Caco-2 (cell line): ENCODE measurements around the gene FBXO10. TPM values are rescaled to one million over a fixed set of nuclear protein-coding genes. Genes with fewer than 3 reads are reported as not detected.

Source experiments
- BruUV-seq: library from RNA; stranded (reverse); fragments of 400-500 nt; replicated peaks from 2 replicates; lab custom pipeline; 2021; lab: Mats Ljungman, UMichigan
- CTCF ChIA-PET: fragments of 300-600 bp; sonication (Branson Sonifier 250); formaldehyde crosslinking; loops from one replicate; lab custom pipeline; 2022; ENCODE audit warnings: antibody characterized with exemption; lab: Charles Lee
- POLR2A ChIA-PET: fragments of 300-600 bp; sonication (Branson Sonifier 250); formaldehyde crosslinking; loops from one replicate; lab custom pipeline; 2022; ENCODE audit warnings: antibody characterized with exemption; lab: Charles Lee
- DNase-seq, 2 experiments: peaks; one replicate each; pipeline versions ENCODE4 v3.0.0 to v3.0.0-alpha.2; 2020 to 2022
- H3K27me3 ChIP-seq: replicated peaks from 2 replicates; pipeline ENCODE4 v1.6.0; 2011; ENCODE audit warnings: low read length; ENCODE audit not compliant: control insufficient read depth, insufficient read depth
- H3K36me3 ChIP-seq: 2 replicates; pipeline ENCODE4 v1.5.1; 2011; ENCODE audit warnings: low read length; ENCODE audit not compliant: control insufficient read depth, insufficient read depth
- H3K4me1 ChIP-seq: fragments of 250-450 bp; sonication (Bioruptor Pico); 2 replicates; pipeline ENCODE4 v1.5.1; 2020; ENCODE audit warnings: mild to moderate bottlenecking
- H3K4me3 ChIP-seq: 2 replicates; pipeline ENCODE4 v1.5.1; 2011; ENCODE audit warnings: low read depth, mild to moderate bottlenecking, control low read depth, low read length
- H3K9me3 ChIP-seq: fragments of 250-450 bp; sonication (Bioruptor Pico); 2 replicates; pipeline ENCODE4 v1.5.1; 2020; ENCODE audit warnings: mild to moderate bottlenecking, moderate library complexity
- H3K27ac Mint-ChIP-seq: one replicate; pipeline ENCODE4 v1.8.0; 2022; ENCODE audit warnings: mixed read lengths; ENCODE audit not compliant: unreplicated experiment
- H3K27me3 Mint-ChIP-seq: one replicate; pipeline ENCODE4 v1.8.0; 2022; ENCODE audit warnings: mixed read lengths; ENCODE audit not compliant: insufficient read depth, unreplicated experiment
- H3K36me3 Mint-ChIP-seq: one replicate; pipeline ENCODE4 v1.8.0; 2022; ENCODE audit warnings: mild to moderate bottlenecking, mixed read lengths; ENCODE audit not compliant: insufficient read depth, unreplicated experiment
- H3K4me1 Mint-ChIP-seq: one replicate; pipeline ENCODE4 v1.8.0; 2022; ENCODE audit warnings: low read depth, mixed read lengths; ENCODE audit not compliant: unreplicated experiment
- H3K4me3 Mint-ChIP-seq: one replicate; pipeline ENCODE4 v1.8.0; 2022; ENCODE audit warnings: mild to moderate bottlenecking, moderate library complexity, mixed read lengths; ENCODE audit not compliant: unreplicated experiment
- H3K9me3 Mint-ChIP-seq: one replicate; pipeline ENCODE4 v1.8.0; 2022; ENCODE audit warnings: mixed read lengths; ENCODE audit not compliant: unreplicated experiment
- CTCF ChIP-seq, 2 experiments: fragments of 200-600 bp in 1 of 2; IDR thresholded peaks; 1 replicate in 1 of 2; 2 replicates in 1 of 2; pipeline versions ENCODE4 v1.5.1 to v1.8.0; 2011 to 2022; ENCODE audit warnings: antibody characterized with exemption in 1 of 2, control low read depth in 1 of 2, inconsistent platforms in 1 of 2, low read depth in 1 of 2, low read length in 1 of 2, mild to moderate bottlenecking in 1 of 2, moderate library complexity in 1 of 2; ENCODE audit not compliant: insufficient read depth in 1 of 2, severe bottlenecking in 1 of 2, unreplicated experiment in 1 of 2
- intact Hi-C: fragments of 100-400 bp; cut with micrococcal nuclease; formaldehyde crosslinking; loops from one replicate; pipeline ENCODE4 v1.10.0; 2022; ENCODE audit not compliant: unreplicated experiment
- total RNA-seq: library from RNA; stranded (reverse); gene quantifications from 2 replicates; pipeline ENCODE4 v1.2.3, GENCODE V29; 2022

The FBXO10 gene
- total RNA-seq, 1 experiment from 2014 or later: 6.9 TPM

DNA sequence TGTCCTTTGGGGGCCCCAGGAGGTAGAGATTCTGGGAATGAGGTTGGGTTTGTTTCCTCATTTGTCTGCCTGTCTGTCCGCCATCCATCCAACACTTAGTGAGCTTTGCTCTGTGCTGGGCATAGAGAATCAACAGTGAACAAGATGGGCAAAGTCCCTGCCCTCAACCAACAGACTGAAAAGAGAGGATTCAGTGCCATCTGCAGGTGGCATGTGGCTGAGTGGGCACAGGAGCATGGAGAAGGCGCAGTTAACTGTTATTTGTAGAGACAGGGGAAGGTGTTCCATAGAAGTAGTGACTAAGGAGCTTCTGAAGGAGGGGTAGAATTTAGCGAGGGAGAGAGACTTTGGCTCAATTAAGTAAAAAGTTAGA is 67.4 kb downstream of the FBXO10 start:
- TF ChIP-seq CTCF (IDR thresholded peaks at IDR 0.05; ENCODE audit: insufficient read depth in 1 of 2, low read depth in 1 of 2, low read length in 1 of 2, severe bottlenecking in 1 of 2, unreplicated experiment in 1 of 2): no peak
- Histone ChIP-seq H3K36me3 (no peaks in the 10 kb centered on the region; the same call in 1 of the 2 replicates), H3K4me3 (no peak overlapping the region), H3K27me3 (no peaks in the 10 kb centered on the region), H3K9me3 (no peaks in the 10 kb centered on the region), H3K4me1 (no peaks in the 10 kb centered on the region)
- Mint-ChIP-seq H3K27me3 (no peaks in the 10 kb centered on the region), H3K4me3 (no peak overlapping the region), H3K9me3 (no peaks in the 10 kb centered on the region), H3K36me3 (peaks cover 7% of the 10 kb centered on the region), H3K4me1 (no peaks in the 10 kb centered on the region), H3K27ac (no peak overlapping the region)
- ChIA-PET CTCF (interaction anchor here (1.4 kb wide), 1 partner anchor 23 kb away, joined by 3 read pairs; the partner anchor contains the start of gene POLR1E), POLR2A (no interaction called here)
- BruUV-seq: no TSS peak
- intact Hi-C loops: no loop called here
- no peak for DNase-seq

- ChIA-PET CTCF (interaction anchor here (1.4 kb wide), 1 partner anchor 23 kb away, joined by 3 read pairs; the partner anchor contains the start of gene POLR1E), POLR2A (no interaction called here)
- DNase-seq: no peak
- Histone ChIP-seq H3K36me3 (no peaks in the 10 kb centered on the region; the same call in 1 of the 2 replicates), H3K27me3 (no peaks in the 10 kb centered on the region), H3K4me3 (no peak overlapping the region), H3K9me3 (no peaks in the 10 kb centered on the region), H3K4me1 (no peaks in the 10 kb centered on the region)
- H3K9me3 Mint-ChIP-seq: no peaks in the 10 kb centered on the region
- H3K36me3 Mint-ChIP-seq: peaks cover 13% of the 10 kb centered on the region
- no peaks in the 10 kb centered on the region for H3K27me3 Mint-ChIP-seq
- intact Hi-C loops: no loop called here
- no peaks in the 10 kb centered on the region for H3K4me1 Mint-ChIP-seq
- H3K27ac Mint-ChIP-seq: no peak overlapping the region
- no peak overlapping the region for H3K4me3 Mint-ChIP-seq
- no TSS peak for BruUV-seq
- TF ChIP-seq CTCF (IDR thresholded peaks at IDR 0.05; ENCODE audit: insufficient read depth in 1 of 2, low read depth in 1 of 2, low read length in 1 of 2, severe bottlenecking in 1 of 2, unreplicated experiment in 1 of 2): no peak
These were observed 67.9 kb downstream of the FBXO10 start for GRCh38 chr9:37508135-37508833.

DNA sequence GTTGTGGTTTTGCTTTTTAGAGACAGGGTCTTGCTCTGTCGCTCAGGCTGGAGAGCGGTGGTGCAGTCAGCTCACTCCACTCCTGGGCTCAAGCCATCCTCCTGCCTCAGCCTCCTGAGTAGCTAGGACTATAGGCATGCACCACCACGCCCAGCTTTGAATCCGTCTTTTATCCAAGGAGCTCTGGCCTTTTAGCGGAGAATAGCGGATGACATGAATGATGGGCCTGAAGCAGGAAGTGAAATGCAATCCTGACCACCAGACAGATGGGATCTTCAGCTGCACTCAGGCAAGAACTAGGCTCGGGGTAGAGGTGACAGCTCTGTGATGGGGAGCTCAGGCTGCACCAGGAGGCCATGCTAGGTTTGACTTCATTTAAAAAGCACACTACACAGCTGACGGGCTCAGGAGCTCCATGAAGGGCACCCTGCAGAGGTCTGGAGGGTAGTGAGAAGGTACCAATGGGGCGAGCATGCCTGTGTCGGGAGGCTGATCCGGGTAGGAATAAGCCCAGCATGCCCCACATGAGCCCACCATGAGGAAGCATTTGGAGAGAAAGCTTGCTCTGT is 68.5 kb downstream of the FBXO10 start:
- no TSS peak for BruUV-seq
- intact Hi-C loops: no loop called here
- Mint-ChIP-seq H3K27me3 (no peaks in the 10 kb centered on the region), H3K9me3 (no peaks in the 10 kb centered on the region), H3K4me3 (no peak overlapping the region), H3K27ac (no peak overlapping the region), H3K4me1 (no peaks in the 10 kb centered on the region), H3K36me3 (peaks cover 18% of the 10 kb centered on the region)
- CTCF ChIA-PET: no interaction called here
- POLR2A ChIA-PET: no interaction called here
- H3K4me3 ChIP-seq: no peak overlapping the region
- DNase-seq: no peak
- TF ChIP-seq CTCF (IDR thresholded peaks at IDR 0.05; ENCODE audit: insufficient read depth in 1 of 2, low read depth in 1 of 2, low read length in 1 of 2, severe bottlenecking in 1 of 2, unreplicated experiment in 1 of 2): no peak
- no peaks in the 10 kb centered on the region; the same call in 1 of the 2 replicates for H3K36me3 ChIP-seq
- no peaks in the 10 kb centered on the region for H3K9me3 ChIP-seq
- H3K27me3 ChIP-seq: no peaks in the 10 kb centered on the region
- H3K4me1 ChIP-seq: no peaks in the 10 kb centered on the region
